VCaP (cell line): ENCODE results near the gene P2RX6.

Experiments
- H3K27ac ChIP-seq: fragments of 450-650 bp; 2 replicates; pipeline ENCODE4 v1.5.1; 2017
- TF ChIP-seq, protein P1 (sequence below): fragments of 450-650 bp; conservative IDR thresholded peaks from 2 replicates; pipeline ENCODE4 v1.5.1; 2017; ENCODE audit warnings: mild to moderate bottlenecking, moderate library complexity

Gene P2RX6

DNA sequence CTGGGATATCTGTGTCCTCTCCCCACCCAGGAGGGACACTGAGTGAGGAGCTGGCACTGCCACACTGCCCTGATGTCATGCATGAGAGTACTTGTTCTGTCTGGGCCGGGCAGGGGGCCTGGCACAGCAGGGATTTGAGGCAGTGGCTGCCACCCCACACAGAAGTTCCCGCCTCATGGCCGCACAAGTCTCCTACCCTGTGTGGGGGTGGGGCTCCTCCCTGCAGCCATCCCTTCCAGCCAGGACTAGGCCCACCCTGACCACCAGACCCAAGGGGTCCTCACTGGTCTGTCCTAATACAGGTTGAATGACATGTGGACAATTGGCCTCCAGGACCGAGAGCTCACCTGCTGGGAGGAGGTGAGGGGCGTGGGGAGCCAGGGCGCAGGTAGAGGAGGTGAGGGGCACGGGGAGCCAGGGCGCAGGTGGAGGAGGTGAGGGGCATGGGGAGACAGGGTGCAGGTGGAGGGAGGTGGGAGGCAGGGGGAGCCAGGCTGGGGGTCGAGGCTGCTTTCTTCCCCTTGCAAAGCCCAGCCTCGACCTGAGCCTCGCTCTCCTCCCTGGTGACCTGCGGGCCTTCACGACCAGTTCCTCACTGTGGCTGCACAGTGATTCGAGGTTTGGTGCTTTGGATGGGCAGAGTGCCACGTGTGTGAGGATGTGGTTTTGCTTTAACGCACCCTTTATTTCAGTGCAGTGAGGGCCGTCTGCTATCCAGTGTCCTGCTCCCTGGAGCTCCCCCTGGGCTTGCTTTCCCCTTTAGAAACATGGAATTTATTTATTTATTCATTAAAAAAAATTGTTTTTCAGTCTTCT, 25.4 kb upstream of the P2RX6 start:
- no peak overlapping the region for H3K27ac ChIP-seq
- TF ChIP-seq, protein P1, sequence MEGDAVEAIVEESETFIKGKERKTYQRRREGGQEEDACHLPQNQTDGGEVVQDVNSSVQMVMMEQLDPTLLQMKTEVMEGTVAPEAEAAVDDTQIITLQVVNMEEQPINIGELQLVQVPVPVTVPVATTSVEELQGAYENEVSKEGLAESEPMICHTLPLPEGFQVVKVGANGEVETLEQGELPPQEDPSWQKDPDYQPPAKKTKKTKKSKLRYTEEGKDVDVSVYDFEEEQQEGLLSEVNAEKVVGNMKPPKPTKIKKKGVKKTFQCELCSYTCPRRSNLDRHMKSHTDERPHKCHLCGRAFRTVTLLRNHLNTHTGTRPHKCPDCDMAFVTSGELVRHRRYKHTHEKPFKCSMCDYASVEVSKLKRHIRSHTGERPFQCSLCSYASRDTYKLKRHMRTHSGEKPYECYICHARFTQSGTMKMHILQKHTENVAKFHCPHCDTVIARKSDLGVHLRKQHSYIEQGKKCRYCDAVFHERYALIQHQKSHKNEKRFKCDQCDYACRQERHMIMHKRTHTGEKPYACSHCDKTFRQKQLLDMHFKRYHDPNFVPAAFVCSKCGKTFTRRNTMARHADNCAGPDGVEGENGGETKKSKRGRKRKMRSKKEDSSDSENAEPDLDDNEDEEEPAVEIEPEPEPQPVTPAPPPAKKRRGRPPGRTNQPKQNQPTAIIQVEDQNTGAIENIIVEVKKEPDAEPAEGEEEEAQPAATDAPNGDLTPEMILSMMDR: no peak

DNA sequence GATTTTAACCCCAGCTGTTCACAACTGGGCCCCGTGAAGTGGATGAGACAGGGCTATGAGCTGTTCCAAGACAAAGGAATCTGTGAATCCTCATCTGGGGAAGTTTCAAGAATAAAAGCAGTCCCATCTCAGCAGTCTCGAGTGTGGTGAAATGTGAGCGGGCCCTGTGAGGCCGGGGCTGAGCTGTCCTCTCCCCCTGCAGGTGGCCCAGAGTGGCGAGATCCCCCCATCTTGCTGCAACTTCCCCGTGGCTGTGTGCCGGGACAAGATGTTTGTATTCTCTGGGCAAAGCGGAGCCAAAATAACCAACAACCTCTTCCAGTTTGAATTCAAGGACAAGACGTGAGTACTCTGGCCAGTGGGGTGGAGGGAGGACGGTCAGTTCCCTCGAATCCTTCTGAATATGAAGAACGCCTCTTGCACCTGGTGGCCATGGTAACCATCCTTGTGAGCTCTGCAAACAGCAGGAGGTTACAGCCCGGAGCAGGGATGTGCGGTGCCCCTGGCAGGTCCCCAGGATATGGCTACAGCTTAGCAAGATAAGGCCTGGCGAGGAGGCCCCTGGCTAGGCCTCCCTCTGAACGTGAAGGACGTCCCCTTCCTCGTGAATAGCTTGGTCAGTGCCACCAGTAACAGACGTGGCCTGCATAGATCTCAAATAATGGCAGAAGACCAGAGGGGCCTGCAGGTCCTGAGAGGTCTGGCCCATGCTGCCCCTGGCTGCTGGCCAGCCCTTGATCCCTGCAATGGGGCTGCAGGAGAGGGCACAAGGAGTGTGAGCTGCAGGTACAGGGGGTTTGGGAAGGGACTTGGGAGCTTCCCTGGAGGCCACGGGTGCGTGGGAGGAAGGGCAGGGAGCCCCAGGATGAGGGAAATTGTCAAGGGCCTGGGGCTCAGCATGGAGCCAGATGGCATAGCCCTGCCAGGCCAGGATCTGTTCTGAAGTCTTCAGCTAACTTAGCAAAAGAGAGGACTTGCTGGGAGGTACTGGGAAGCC, 24.5 kb upstream of the P2RX6 start:
- TF ChIP-seq, protein P1: no peak
- H3K27ac ChIP-seq: no peak overlapping the region

DNA sequence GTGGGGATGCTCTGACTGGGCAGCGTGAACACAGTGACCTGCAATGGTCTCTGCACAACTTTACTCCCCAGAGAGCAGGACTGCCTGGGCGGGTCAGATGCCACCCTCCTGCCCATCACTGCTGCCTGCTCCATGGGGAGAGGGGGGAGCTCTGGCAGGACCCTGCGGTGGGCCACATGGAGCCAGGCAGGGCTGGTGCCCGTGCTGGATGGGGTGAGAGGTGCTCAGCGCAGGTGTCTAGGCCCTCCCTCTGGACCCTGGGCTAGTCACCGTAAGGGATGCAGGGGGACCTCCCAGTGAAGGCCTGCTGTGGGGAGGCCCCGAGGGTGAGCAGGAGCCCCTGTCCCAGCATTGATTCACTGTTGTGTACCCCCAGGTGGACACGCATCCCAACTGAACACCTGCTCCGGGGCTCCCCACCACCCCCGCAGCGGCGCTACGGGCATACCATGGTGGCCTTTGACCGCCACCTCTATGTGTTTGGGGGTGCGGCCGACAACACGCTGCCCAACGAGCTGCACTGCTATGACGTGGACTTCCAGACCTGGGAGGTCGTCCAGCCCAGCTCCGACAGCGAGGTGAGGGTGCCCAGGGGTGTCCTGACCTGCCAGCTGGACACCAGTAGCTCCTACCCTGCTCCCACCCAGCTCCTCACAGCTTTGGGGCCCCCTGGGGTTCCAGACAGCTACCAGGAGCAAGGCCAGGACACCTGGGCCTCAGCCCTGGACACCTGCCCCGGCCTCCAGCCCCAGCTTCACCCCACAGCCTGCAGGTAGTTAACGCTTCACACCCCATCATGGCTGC, 23.5 kb upstream of the P2RX6 start:
- no peak overlapping the region for H3K27ac ChIP-seq
- TF ChIP-seq, protein P1: no peak

DNA sequence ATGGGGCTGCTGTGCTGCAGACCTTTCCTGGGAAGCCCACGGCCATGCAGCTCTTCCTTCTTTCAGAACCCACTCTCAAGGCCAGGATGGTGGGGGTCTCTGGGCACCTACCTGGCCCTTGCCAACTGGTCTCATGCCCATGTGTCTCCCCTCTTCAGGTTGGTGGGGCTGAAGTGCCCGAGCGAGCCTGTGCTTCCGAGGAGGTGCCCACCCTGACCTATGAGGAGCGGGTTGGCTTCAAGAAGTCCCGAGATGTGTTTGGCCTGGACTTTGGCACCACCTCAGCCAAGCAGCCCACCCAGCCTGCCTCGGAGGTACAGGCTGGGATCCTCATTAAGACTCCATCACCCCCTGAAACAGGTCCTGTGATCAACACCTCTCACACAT, 22.9 kb upstream of the P2RX6 start:
- TF ChIP-seq, protein P1: no peak
- no peak overlapping the region for H3K27ac ChIP-seq

DNA sequence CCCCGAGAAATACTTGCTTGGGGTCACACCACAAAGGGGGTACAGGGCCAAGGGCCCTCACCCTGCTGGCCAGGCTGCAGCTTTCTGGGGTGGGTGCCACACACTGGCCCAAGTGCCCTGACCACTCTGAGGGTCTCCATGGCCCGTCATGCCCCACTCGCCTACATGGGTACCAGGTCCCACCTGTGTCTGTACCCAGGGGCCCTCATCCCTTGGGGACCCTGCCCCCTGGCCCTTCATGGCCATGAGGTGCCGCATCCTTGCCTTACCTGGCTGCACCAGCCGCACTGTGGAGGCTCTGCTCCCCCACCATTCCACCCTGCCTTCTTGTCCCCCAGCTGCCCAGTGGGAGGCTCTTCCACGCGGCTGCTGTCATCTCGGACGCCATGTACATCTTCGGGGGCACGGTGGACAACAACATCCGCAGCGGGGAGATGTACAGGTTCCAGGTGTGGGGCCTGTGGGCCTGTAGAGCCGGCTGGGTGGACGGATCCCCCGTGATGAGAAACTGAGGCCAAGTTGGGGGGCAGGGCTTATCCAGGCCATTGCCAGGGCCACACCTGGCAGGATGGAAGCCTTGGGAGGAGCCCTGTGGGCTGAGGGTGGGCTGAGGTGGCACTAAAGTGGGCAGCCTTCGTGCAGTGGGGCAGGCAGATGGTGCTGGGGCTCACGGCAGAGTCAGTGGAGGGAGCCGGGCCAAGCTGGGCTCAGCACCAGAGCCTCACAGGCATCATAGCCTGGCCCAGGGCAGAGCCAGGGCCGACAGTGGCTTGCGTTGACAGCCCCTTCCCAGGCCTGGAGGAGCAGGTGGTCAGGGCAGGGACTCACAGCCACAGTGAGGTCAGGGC, 22.3 kb upstream of the P2RX6 start:
- TF ChIP-seq, protein P1: no peak
- no peak overlapping the region for H3K27ac ChIP-seq

DNA sequence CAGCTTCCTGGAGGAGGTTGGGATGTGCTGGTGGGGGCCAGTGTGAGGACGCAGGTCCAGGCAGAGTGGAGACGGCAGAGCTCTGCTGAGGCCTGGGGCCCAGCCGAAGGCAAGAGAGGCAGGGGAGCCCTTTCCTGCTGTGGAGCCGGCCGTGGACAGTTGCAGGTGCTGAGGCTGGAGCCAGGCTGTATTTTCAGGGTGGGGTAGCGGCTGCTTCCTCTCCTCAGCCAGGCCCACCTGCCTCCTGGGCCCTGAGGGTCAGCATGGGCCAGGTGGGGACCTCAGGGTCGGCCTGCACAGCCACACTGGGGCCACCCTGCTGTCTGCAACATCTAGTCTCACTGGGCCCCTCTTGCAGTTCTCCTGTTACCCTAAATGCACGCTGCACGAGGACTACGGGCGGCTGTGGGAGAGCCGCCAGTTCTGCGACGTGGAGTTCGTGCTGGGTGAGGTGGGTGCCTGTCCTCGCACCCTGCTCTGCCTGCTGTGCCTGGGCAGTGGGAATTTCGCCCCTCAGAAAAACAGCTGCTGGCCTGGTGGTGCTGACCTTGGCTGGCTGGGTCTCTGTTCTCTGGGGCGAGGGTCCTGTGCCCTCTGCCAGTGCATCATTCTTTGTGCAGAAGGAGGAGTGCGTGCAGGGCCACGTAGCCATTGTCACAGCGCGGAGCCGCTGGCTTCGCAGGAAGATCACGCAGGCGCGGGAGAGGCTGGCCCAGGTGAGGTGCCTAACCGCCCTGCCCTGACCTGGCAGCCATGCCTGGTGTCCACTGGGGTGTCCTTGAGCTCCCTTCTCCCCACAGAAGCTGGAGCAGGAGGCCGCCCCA, 21.4 kb upstream of the P2RX6 start:
- H3K27ac ChIP-seq: no peak overlapping the region
- TF ChIP-seq, protein P1: no peak
